Osteoblast (primary cell): ENCODE data around the gene RPS3. TPM values are rescaled to one million over a fixed set of nuclear protein-coding genes. Genes with fewer than 3 reads are reported as not detected.

Experiments
- DNase-seq: peaks from one replicate; pipeline ENCODE4 v3.0.0; 2011; ENCODE audit warnings: low spot score, mixed read lengths; ENCODE audit not compliant: insufficient read length; ENCODE audit errors: missing footprints
- H2AFZ ChIP-seq: 2 replicates; pipeline ENCODE4 v1.6.0; 2011; ENCODE audit warnings: mild to moderate bottlenecking, low read length
- H3K27ac ChIP-seq: 2 replicates; pipeline ENCODE4 v1.5.1; 2011; ENCODE audit warnings: mild to moderate bottlenecking, low read depth, low read length, moderate library complexity
- H3K27me3 ChIP-seq: 2 replicates; pipeline ENCODE4 v1.6.0; 2012; ENCODE audit warnings: mild to moderate bottlenecking, control low read depth, inconsistent platforms, low read length, moderate library complexity; ENCODE audit not compliant: insufficient read depth
- H3K36me3 ChIP-seq: 2 replicates; pipeline ENCODE4 v1.5.1; 2011; ENCODE audit warnings: mild to moderate bottlenecking, low read length, control low read depth, moderate library complexity; ENCODE audit not compliant: insufficient read depth
- H3K4me1 ChIP-seq: 2 replicates; pipeline ENCODE4 v1.5.1; 2011; ENCODE audit warnings: mild to moderate bottlenecking, low read length, control low read depth, moderate library complexity; ENCODE audit not compliant: insufficient read depth
- H3K4me2 ChIP-seq: 2 replicates; pipeline ENCODE4 v1.6.0; 2011; ENCODE audit warnings: mild to moderate bottlenecking, low read length; ENCODE audit not compliant: insufficient read depth
- H3K4me3 ChIP-seq: fragments of 200-600 bp; sonication (generic); 3 replicates; pipeline ENCODE4 v1.5.1; 2012; ENCODE audit warnings: mild to moderate bottlenecking, low read length, inconsistent platforms; ENCODE audit not compliant: insufficient read depth
- H3K79me2 ChIP-seq: 2 replicates; pipeline ENCODE4 v1.6.0; 2012; ENCODE audit warnings: mild to moderate bottlenecking, low read length, control low read depth, inconsistent platforms; ENCODE audit not compliant: insufficient read depth
- H3K9me3 ChIP-seq: 2 replicates; pipeline ENCODE4 v1.5.1; 2011; ENCODE audit warnings: low read depth, low read length, control low read depth
- H4K20me1 ChIP-seq: 2 replicates; pipeline ENCODE4 v1.6.0; 2012; ENCODE audit warnings: mild to moderate bottlenecking, low read length, control low read depth; ENCODE audit not compliant: insufficient read depth
- CTCF ChIP-seq: IDR thresholded peaks from 2 replicates; pipeline ENCODE4 v1.5.1; 2011; ENCODE audit warnings: mild to moderate bottlenecking, low read depth, low read length, moderate library complexity; ENCODE audit errors: extremely low read depth
- total RNA-seq: library from RNA; depleted of rRNA; stranded (reverse); fragments of >200 nt; gene quantifications from 2 replicates; pipeline ENCODE4 v1.2.3, GENCODE V29; 2012

RPS3 gene
- total RNA-seq, 1 donor = 1,512 TPM

DNA sequence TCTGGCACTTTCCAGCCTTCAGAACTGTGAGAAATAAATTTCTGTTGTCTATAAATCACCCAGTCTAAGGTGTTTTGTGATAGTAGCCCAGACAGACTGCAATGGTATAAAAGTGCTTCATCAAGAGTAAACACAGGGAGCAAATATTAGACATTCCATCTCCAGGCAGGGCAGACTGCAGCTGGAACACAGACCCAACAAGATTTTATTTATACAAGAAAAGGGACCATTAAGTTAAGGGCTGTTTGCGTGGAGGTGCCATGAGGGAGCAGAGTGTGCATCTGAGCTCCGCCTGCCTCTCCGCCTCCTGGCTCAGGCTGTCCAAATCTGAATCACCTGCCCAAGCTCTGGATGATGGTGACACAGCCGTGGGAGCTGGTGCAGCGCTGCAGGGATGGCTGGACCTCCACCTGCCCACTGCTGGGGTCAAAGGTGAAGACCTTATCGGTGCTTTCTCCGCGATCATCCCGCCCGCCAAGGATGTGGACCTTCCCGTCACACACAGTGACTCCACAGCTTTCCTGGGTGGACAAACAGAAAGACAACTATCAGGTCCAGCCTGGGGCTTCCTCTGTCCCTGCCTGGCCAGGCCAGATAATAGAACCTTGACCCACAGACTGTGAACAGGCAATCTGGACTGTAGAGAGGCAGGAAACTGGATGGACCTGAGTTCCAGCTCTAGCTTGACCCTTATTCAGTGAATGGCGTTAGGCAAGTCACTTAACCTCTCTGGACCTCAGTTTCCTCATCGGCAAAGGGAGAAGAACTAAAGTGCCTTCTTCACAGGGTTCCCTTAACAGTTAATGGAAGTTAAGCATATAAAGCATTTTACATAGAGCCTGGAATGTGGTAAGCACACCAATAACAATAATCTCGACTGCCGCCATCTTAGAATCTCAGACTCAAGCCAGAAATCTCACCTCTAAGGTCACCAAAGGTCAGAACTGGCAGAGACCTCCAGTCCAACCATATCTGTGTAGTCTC, 23.2 kb downstream of the RPS3 start:
- Histone ChIP-seq H3K79me2 (peaks cover 2% of the 10 kb centered on the region), H3K27ac (no peak overlapping the region)
- DNase-seq = peak; percentile 83

GRCh38 chr11:75423721-75424120, 24.4 kb downstream of the RPS3 start:
- Histone ChIP-seq H3K4me3 (no peak overlapping the region), H2AFZ (no peak overlapping the region), H3K9me3 (no peaks in the 10 kb centered on the region), H3K79me2 (peaks cover 2% of the 10 kb centered on the region), H3K27me3 (no peaks in the 10 kb centered on the region), H3K4me1 (peaks cover 9% of the 10 kb centered on the region), H3K4me2 (no peak overlapping the region), H3K27ac (no peak overlapping the region), H3K36me3 (peaks cover 17% of the 10 kb centered on the region), H4K20me1 (no peaks in the 10 kb centered on the region)
- peak; percentile 84 for DNase-seq
- no peak for TF ChIP-seq CTCF

More for the DNA sequence above, 23.2 kb downstream of the RPS3 start:
- H3K27me3 ChIP-seq = no peaks in the 10 kb centered on the region
- H3K4me1 ChIP-seq = peaks cover 21% of the 10 kb centered on the region
- H3K4me2 ChIP-seq = no peak overlapping the region
- H3K36me3 ChIP-seq = peaks cover 17% of the 10 kb centered on the region
- no peak overlapping the region for H3K4me3 ChIP-seq
- no peaks in the 10 kb centered on the region for H4K20me1 ChIP-seq
- H2AFZ ChIP-seq = no peak overlapping the region
- no peak for TF ChIP-seq CTCF
- no peaks in the 10 kb centered on the region for H3K9me3 ChIP-seq

DNA sequence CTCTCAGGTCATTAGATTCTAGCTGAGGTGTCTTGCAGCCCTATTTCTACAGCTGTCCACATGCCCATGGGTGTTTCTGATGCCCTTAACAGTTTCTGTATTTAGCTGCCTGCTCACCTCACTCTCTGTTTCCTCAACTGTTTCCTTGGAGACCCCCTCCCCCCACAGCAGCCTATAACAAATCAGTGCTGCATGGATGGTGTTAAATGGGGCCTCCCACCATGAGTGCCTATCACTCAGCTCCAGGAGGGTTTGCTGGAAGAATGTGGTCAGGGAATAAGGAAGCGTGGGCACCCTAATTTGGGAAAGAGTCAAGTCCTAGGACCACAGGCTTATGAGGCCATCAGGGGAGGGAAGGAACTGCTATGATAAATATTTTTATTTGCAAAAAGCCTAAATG, 25.1 kb downstream of the RPS3 start:
- no peak overlapping the region for H3K4me2 ChIP-seq
- peaks cover 2% of the 10 kb centered on the region for H3K79me2 ChIP-seq
- peaks cover 5% of the 10 kb centered on the region for H3K27me3 ChIP-seq
- no peaks in the 10 kb centered on the region for H4K20me1 ChIP-seq
- no peak overlapping the region for H3K4me3 ChIP-seq
- H2AFZ ChIP-seq = no peak overlapping the region
- TF ChIP-seq CTCF = no peak
- no peak overlapping the region for H3K27ac ChIP-seq
- peaks cover 2% of the 10 kb centered on the region for H3K4me1 ChIP-seq
- H3K36me3 ChIP-seq = peaks cover 17% of the 10 kb centered on the region
- H3K9me3 ChIP-seq = peaks cover 1% of the 10 kb centered on the region
- peak; percentile 70 for DNase-seq

DNA sequence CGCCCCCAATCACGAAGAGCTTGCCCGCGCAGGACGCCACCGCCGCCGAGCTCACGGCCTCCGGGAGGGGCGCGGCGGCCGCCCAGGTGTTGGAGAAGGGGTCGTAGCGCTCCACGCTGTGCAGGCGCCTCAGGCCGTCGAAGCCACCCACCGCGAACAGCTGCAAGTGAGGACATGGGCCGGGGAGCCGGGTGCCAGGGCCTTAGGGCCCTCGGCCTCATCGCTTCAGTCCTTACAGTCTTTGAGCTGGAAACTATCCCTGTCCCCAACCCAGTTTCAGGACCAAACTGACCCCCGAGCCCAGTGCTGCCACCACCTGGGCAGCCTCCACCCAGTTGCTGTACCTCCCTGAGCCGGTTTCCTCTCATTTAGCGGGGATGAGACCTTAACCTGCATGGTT, 26.1 kb downstream of the RPS3 start:
- Histone ChIP-seq H3K36me3 (peaks cover 17% of the 10 kb centered on the region), H3K27ac (no peak overlapping the region), H3K4me1 (peaks cover 3% of the 10 kb centered on the region), H2AFZ (no peak overlapping the region), H3K4me2 (no peak overlapping the region), H3K79me2 (peaks cover 2% of the 10 kb centered on the region), H3K4me3 (no peak overlapping the region), H3K27me3 (peaks cover 12% of the 10 kb centered on the region), H4K20me1 (no peaks in the 10 kb centered on the region), H3K9me3 (peaks cover 2% of the 10 kb centered on the region)
- DNase-seq = peak; percentile 88
- TF ChIP-seq CTCF = peak; percentile 28
